ENCODE results near the gene WWTR1.

- TF ChIP-seq GATA3 (IDR thresholded peaks at IDR 0.05; ENCODE audit: low read depth, low read length): no peak
- no peak for TF ChIP-seq GATA2 (IDR thresholded peaks at IDR 0.05; ENCODE audit: low read depth, low read length)
Observed at GRCh38 chr3:149523512-149524299, 134.1 kb downstream of the WWTR1 start.
